Activated CD4-positive, CD25-positive, alpha-beta regulatory T cell (primary cell): ENCODE data around the gene VAV2.

Experiments
- DNase-seq, 4 experiments: peaks; one replicate each; lab custom pipeline; 2025; lab: John Stamatoyannopoulos, UW

Gene VAV2

GRCh38 chr9:133851693-133852092, 140.4 kb downstream of the VAV2 start:
- DNase-seq = no peak

DNA sequence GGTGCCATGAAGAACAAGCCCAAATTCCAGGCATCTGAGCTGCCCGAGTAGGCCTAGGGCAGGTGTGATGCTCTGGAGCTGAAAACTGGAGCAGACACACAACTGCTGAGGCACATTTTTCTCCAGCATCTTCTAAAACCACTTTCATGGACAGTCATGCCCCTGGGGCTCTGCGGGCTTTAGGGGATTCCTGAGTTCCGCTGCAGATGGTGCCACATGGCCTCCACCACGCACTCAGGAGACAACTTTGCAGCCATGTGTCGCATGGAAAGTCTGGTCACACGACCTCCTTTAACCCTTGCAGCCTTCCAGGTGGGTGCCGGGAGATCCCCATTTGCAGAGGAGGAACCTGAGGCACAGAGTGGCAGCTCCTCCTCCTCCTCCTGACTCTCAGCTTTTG, 141.2 kb downstream of the VAV2 start:
- no peak for DNase-seq

- DNase-seq = no peak
These were observed 142.0 kb downstream of the VAV2 start for GRCh38 chr9:133850161-133850560.

DNA sequence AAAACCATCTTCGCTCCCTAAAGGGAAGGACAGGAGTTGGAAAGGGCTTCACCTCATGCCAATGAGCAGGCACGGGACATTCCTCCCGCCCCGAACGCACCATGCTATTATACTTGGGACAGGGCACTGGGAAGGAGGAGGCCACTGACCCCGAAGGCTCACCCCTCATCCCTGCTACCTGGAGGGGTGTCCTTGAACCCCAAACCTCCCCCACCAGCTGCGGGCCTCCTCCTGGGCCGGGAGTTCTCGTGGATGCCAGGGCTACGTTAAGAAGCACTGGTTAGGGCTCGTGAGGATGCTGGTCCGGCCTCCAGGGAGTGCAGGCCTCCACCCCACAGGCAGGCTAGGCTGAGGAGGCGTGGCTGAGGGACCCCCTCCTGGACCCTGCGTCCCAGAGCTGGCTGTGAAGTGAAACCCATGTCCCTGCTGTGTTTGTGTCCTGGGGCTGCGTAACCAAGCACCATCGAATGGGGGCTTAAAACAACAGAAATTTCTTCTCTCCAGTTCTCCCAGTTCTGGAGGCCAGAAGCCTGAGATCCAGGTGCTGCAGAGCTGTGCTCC, 142.9 kb downstream of the VAV2 start:
- DNase-seq = no peak

DNA sequence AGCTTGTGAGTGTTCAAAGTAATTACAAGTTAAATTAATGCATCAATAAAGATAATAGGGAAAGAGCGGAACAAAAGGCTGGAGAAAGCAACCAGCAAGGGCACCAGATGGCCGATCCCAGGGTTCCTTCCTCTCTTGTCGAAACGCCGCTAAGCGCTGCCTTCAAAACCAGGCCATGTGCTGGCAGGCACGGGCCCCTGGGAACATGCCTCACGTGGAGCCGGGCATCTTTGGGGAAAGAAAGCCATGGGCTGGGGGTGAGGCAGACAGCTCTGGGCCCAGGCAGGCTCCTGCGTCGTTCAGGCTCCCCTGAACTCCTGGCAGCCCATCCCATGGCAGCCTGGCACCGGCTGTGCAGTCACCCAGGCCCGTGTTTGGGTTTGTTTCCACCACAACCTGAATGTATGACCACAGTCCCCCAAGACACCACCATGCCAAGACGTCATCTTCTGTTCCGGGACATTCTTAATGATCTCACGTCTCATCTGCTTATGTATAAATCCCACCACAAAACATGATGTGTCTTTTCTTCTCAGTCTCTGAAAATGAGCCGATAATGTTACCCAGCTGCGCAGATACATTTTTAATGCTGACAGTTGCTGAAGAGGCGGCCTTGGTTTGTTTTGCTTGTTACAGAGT, 143.5 kb downstream of the VAV2 start:
- DNase-seq = no peak

DNA sequence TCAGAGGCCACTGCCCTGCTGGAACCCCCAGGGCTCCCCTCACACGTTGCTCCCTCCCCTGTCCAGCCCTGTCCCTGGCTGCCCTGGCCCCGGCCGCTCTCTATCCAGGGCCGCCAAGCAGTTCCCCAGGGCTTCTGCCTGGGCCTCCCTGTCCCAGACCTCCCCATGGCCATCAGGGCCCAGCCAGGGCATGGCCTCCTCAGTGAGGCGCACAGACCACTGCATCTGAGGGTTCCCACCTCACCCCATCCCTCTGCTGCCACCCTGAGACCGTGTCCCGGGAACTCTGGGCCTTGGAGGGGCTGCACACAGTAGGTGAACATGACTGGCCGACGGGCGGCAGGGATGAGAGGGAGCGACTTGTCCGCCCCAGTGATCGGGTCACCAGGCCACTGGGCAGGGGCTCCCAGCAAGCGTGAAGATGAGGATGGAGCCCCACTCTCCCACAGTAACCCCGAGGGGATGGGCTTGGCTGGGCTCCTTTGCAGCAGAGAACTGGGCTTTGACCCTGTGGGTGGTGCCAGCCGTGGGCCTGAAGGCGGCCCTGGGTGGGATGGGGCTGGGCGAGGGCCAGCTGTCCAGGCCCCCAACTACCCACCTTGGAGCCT, 145.5 kb downstream of the VAV2 start:
- no peak for DNase-seq

- no peak for DNase-seq
These were observed 146.7 kb downstream of the VAV2 start for GRCh38 chr9:133845440-133845839.

DNA sequence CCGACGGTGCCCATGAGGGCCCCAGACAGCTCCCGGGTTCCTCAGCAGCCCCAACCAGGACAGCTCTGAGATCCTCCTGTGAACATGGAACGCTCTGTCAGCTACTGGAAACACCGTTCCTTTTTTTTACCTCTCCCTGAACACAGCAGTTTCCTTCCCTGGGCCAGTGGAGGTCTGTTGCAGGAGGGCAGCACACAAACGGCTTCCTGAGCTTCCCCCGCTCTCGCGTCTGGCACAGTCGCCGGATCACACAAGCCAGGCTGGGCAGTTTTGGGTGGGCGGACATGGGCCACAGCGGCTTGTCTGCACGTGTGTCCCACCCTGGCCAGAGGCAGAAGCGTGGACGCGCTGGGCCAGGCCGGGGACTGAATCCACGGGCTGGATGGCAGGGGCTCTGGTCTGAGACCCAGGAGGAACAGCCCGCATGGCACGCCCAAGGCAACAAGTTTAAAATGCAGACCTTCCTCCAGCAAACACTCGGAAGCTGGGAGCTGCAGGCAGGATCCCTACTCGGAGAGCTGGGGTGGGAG, 147.2 kb downstream of the VAV2 start:
- no peak for DNase-seq

GRCh38 chr9:133844398-133844784, 147.7 kb downstream of the VAV2 start:
- no peak for DNase-seq

- DNase-seq = no peak
These were observed 148.2 kb downstream of the VAV2 start for GRCh38 chr9:133843751-133844397.

GRCh38 chr9:133843250-133843649, 148.9 kb downstream of the VAV2 start:
- no peak for DNase-seq

DNA sequence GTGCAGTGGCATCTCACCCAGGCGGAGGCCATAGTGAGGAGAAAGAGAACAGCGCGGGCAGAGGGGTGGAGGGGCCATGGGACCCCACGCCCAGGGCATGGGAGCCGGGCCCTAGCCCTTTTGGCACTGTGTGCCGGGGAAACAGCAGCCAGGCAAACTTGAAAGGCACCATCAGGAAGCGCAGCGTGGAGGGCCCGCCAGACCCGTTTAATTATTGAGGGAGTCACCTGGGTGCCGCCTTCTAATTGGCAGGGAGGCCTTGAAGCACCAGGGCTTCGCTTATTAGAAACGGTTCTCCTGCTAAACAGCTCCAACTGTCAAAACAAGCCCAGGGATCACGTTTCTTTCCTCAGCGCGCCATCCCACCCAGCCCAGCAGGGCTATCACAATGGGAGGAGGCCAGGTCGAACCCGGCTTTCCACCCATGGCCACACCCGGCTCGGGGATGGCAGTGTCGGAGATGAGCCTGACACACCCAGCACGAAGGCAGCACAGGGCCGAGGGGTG, 149.3 kb downstream of the VAV2 start:
- no peak for DNase-seq

DNA sequence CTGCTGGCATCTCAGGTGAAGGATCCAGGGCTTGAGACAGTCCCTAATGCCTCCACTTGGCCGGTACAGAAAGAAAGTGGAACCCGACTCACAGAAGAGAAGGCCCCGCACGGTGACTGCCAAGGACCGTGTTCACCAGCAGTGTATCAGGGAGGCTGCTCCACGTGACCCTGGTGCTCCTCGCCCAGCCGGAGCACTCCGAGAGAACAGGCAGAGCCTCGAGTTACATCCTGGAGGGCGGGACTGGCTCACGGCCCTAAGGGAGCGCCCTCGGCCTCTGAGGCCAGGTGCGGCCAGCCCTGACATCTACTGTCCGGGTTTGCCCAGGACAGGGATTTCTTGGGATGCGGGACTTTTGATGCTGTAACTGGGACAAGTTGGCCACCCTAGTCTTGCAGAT, 149.9 kb downstream of the VAV2 start:
- DNase-seq = no peak

DNA sequence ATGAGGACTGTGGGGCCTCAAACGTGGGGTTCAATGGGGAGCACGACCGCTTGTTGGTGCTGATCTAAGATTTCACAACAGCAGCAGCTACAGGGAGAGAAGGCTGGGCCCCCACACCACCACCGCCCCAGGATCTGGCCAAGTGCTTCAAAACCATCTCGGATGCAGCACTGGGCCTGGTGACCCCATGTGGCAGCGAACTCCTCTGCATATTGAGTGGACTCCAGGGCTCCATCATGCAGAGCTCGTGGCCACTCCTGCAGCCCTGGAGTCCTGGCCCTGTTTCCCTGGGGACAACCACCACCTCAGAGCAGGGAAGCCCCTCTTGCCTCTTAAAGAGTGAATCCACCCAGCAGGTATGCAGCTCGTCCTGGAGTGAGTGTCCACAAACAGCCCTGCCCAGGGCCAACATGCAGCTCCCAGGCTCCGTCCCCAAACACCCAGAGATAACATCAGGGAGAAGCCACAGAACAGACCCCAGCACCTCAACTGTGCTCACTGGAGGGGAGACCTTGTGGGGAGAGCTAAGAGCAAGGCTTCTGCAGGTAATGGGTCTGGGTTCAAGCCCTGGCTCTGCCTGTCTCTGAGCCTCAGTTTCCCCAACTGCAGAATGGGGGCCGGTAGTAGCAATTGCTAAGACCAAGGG, 150.8 kb downstream of the VAV2 start:
- DNase-seq = no peak

- DNase-seq = no peak
These were observed 152.2 kb downstream of the VAV2 start for GRCh38 chr9:133839822-133840329.

- DNase-seq = no peak
These were observed 153.1 kb downstream of the VAV2 start for GRCh38 chr9:133838859-133839507.

- DNase-seq = no peak
These were observed 154.2 kb downstream of the VAV2 start for GRCh38 chr9:133837627-133838597.

DNA sequence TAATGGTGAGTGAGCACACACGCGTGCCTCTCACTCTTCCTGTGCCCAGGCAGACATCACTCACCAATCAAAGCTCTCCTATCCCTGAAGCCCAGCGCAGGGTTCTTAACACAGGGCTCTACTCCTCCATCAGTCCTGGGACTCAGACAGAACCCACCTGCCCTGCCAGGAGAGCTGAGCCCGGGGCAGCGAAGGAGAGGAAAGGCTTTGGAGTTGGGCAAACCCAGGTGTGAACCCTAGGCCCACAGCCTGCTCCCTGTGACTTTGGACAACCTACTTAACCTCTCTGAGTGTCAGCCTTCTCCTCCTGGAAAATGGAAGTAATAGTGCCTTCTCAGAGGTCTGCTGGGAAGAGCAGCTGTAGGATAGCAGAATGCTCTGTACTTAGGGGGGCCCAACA, 155.3 kb downstream of the VAV2 start:
- no peak for DNase-seq

DNA sequence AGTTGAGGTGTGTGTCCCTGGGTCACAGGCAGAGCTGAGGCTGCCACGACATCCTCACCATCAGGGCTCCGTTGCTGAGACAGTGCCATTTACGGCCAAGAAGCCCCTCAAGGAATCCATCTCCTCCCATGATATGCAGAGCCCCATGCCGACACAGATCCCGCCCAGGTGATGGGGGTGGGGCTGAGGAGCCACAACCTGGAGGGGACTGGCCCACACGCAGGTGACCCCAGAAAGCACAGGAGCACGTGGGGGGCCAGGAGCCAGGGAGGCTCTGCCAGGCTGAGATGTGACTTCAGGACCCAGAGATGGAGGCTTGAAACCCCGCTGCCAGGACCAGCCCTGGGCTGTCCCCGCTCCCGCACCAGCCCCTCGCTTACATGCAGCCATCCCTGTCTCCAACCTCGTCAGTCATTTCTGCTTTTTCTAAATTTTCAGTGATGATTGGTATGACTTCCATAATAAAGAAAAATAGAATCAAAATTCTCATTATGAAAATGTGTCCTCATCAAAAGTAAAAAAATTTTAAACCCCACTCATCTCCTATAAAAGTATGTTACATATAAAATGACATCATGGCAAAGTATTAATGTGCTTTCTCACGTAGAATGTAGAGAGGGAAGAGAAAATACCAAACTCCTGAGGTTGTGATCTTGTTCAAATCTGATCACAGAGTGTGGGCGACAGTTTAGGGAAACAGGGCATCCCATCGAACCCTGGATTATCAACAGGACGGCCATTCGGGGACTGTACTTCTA, 155.9 kb downstream of the VAV2 start:
- no peak for DNase-seq
